ENCODE data around the gene RNF214. TPM values are rescaled to one million over a fixed set of nuclear protein-coding genes. Genes with fewer than 3 reads are reported as not detected.
"Not testable (repeated sequence)": the region's sequence is repeated elsewhere in the genome, so short reads cannot be mapped to it uniquely, and the experiment has no call there.

Gene RNF214
- total and polyA plus RNA-seq, 2 of the 4 experiments (the other 2 are of a cell fraction): 7.9 to 14.8 TPM

DNA sequence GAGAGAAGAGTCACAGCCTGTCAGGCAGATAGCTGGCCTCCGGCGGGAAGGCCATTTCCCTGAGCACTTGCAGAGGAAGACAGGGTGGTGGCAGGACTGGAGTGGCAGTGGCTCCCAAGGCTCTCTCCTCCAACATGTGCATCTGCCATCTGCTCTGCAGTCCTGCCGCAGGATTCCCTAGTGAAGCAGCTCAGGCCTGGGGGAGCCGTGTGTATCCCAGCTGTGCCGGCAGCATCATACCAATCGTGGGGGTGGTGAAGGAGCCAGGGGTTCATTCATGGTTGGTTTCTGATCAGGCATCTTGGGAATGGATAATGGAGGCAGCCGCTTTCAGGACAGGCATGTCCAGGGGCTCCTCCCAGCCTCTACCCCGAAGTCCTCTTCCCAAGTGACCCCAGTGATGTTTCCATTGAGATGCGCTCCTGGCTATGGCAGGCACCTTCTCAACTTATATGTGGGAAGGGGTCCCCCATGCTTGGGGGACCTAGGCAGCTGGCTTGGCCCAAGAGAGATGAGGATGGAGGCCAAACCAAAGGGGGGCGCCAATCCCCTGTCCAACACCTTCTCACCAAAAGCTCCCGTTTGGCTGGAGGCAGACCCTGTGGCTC, 27.2 kb upstream of the RNF214 start (continued):
- TF ChIP-seq, protein P1, sequence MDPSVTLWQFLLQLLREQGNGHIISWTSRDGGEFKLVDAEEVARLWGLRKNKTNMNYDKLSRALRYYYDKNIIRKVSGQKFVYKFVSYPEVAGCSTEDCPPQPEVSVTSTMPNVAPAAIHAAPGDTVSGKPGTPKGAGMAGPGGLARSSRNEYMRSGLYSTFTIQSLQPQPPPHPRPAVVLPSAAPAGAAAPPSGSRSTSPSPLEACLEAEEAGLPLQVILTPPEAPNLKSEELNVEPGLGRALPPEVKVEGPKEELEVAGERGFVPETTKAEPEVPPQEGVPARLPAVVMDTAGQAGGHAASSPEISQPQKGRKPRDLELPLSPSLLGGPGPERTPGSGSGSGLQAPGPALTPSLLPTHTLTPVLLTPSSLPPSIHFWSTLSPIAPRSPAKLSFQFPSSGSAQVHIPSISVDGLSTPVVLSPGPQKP (IDR thresholded peaks at IDR 0.05; ENCODE audit: borderline replicate concordance, low read depth, low read length): no peak
- no peak for TF ChIP-seq MXI1 (IDR thresholded peaks at IDR 0.05; ENCODE audit: borderline replicate concordance, low read depth, low read length)
- TF ChIP-seq RAD21 (IDR thresholded peaks at IDR 0.05; ENCODE audit: low read length): no peak

DNA sequence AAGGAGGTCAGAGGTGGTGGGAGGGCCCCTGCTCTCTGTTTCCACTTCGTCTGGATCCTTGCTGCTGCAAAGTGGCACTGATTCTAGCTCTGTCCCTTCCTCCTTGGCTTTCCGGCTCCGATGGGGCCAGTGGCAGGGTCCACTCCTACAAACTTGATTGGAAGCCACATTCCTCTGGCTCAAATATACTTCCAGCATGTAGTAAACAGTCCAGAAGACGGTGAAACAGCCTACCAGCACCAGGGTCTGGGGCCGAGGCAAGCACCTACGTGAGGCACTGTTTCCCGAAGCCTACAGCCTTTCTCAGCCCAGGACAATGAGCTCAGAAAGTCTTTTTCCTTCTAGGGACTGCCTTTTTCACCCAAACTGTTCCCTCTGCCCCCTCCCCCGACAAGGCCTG, 26.4 kb upstream of the RNF214 start:
- dilution Hi-C loops (cut with HindIII; ENCODE audit: low sequenced_read_pairs, unreplicated experiment); CTCF ChIA-PET; H4K5ac ChIP-seq (ENCODE audit: low read depth, low read length); H2AFZ ChIP-seq (replicated peaks; ENCODE audit: low read length, poor library complexity); H3K27me3 ChIP-seq (ENCODE audit: control insufficient read depth, insufficient read depth, low read length); intact Hi-C loops (cut with micrococcal nuclease); H3K9me3 ChIP-seq (ENCODE audit: control insufficient read depth, insufficient read depth, low read length); H3K9ac ChIP-seq (ENCODE audit: low read depth, low read length); H3K23ac ChIP-seq (ENCODE audit: low read depth, low read length); H2BK20ac ChIP-seq (ENCODE audit: low read depth, low read length); H3K14ac ChIP-seq (replicated peaks; ENCODE audit: low read depth, low read length); H4K8ac ChIP-seq (ENCODE audit: low read depth in 2 of 2, low read length in 2 of 2); H2AK9ac ChIP-seq (replicated peaks; ENCODE audit: low read depth, low read length, poor library complexity); H3K4me3 ChIP-seq (ENCODE audit: insufficient read depth, low read depth, low read length); H3K18ac ChIP-seq (ENCODE audit: low read depth, low read length); H4K91ac ChIP-seq (ENCODE audit: insufficient read depth, low read depth, low read length); H2AK5ac ChIP-seq (ENCODE audit: low read depth, low read length); POLR2A ChIA-PET (ENCODE audit: unreplicated experiment); BruUV-seq (replicated peaks); H2BK15ac ChIP-seq (ENCODE audit: low read depth, low read length); H2BK5ac ChIP-seq (ENCODE audit: low read depth, low read length, poor library complexity, severe bottlenecking); H2BK120ac ChIP-seq (ENCODE audit: low read depth, low read length); in situ Hi-C loops (cut with MboI; ENCODE audit: low sequenced_read_pairs); ATAC-seq (ENCODE audit: low read depth); H3K4me2 ChIP-seq (ENCODE audit: low read depth, low read length); H3K56ac ChIP-seq (ENCODE audit: extremely low read depth, insufficient read depth, low read length); DNase-seq; H3K27ac ChIP-seq (ENCODE audit: insufficient read depth, low read length): not testable (repeated sequence)
- H3K79me1 ChIP-seq (ENCODE audit: low read depth in 1 of 2, low read length in 2 of 2): peaks cover 20 to 44% of the 10 kb centered on the region in 2 experiments
- peak overlapping the region; percentile 50 for H3K4ac ChIP-seq (ENCODE audit: low read depth, low read length)
- H3K4me1 ChIP-seq (ENCODE audit: control insufficient read depth, insufficient read depth, low read length): peaks cover 33% of the 10 kb centered on the region
- 90% methylated on average over 6 of the region's 8 CpGs; no CpG with 5 or more reads in 1 of the 2 experiments for WGBS, 2 experiments (ENCODE audit: extremely low coverage in 2 of 2, insufficient read length in 1 of 2)
- peaks cover 45% of the 10 kb centered on the region for H3K36me3 ChIP-seq (ENCODE audit: control insufficient read depth, insufficient read depth, low read length)
- peaks cover 43% of the 10 kb centered on the region for H4K20me1 ChIP-seq (ENCODE audit: insufficient read depth, low read length)
- peaks cover 19% of the 10 kb centered on the region for H3K9me1 ChIP-seq (ENCODE audit: insufficient read depth, low read length)

DNA sequence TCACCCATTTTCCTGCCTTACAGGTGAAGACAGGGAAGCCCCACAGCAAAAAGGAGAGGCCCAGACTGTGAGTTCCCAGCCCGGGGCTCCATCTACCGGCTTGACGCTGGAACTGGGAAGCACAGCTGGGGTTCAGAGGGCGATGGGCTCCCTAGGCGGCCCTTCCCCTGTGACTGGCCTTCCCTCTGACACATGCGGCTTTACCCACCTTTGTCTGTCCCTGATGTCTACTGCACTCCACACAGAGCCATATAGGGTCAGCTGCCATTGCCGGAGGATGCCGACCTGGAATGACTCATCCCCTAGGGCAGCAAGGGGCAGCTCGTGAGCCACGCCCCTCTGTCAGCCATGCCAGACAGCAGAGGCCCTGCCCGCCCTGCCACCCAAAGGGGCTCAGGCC, 25.6 kb upstream of the RNF214 start:
- H3K4me2 ChIP-seq (ENCODE audit: low read depth, low read length); H4K8ac ChIP-seq (ENCODE audit: low read depth in 2 of 2, low read length in 2 of 2); dilution Hi-C loops (cut with HindIII; ENCODE audit: low sequenced_read_pairs, unreplicated experiment); intact Hi-C loops (cut with micrococcal nuclease); in situ Hi-C loops (cut with MboI; ENCODE audit: low sequenced_read_pairs); H4K91ac ChIP-seq (ENCODE audit: insufficient read depth, low read depth, low read length); POLR2A ChIA-PET (ENCODE audit: unreplicated experiment); H4K5ac ChIP-seq (ENCODE audit: low read depth, low read length); H3K9ac ChIP-seq (ENCODE audit: low read depth, low read length); BruUV-seq (replicated peaks); H2BK120ac ChIP-seq (ENCODE audit: low read depth, low read length); H3K18ac ChIP-seq (ENCODE audit: low read depth, low read length); H3K4me3 ChIP-seq (ENCODE audit: insufficient read depth, low read depth, low read length); H3K9me3 ChIP-seq (ENCODE audit: control insufficient read depth, insufficient read depth, low read length); H2BK5ac ChIP-seq (ENCODE audit: low read depth, low read length, poor library complexity, severe bottlenecking); H3K23ac ChIP-seq (ENCODE audit: low read depth, low read length); CTCF ChIA-PET; H2AK5ac ChIP-seq (ENCODE audit: low read depth, low read length); H2AFZ ChIP-seq (replicated peaks; ENCODE audit: low read length, poor library complexity); H3K56ac ChIP-seq (ENCODE audit: extremely low read depth, insufficient read depth, low read length); DNase-seq; H3K27ac ChIP-seq (ENCODE audit: insufficient read depth, low read length); H2BK15ac ChIP-seq (ENCODE audit: low read depth, low read length); H3K27me3 ChIP-seq (ENCODE audit: control insufficient read depth, insufficient read depth, low read length); H2AK9ac ChIP-seq (replicated peaks; ENCODE audit: low read depth, low read length, poor library complexity); H3K14ac ChIP-seq (replicated peaks; ENCODE audit: low read depth, low read length); H2BK20ac ChIP-seq (ENCODE audit: low read depth, low read length); H3K4ac ChIP-seq (ENCODE audit: low read depth, low read length): not testable (repeated sequence)
- peak; percentile 6; the same call in 1 of the 2 replicates for ATAC-seq (ENCODE audit: low read depth)
- whole genome bisulfite sequencing, 2 experiments (ENCODE audit: extremely low coverage in 2 of 2, insufficient read length in 1 of 2): no CpG with 5 or more reads among the region's 11 CpGs
- peaks cover 38% of the 10 kb centered on the region for H3K36me3 ChIP-seq (ENCODE audit: control insufficient read depth, insufficient read depth, low read length)
- H3K4me1 ChIP-seq (ENCODE audit: control insufficient read depth, insufficient read depth, low read length): peaks cover 25% of the 10 kb centered on the region
- H3K9me1 ChIP-seq (ENCODE audit: insufficient read depth, low read length): peaks cover 19% of the 10 kb centered on the region
- H4K20me1 ChIP-seq (ENCODE audit: insufficient read depth, low read length): peaks cover 36% of the 10 kb centered on the region
- peaks cover 20 to 37% of the 10 kb centered on the region in 2 experiments for H3K79me1 ChIP-seq (ENCODE audit: low read depth in 1 of 2, low read length in 2 of 2)
